GM10266 (cell line): Measurements from ENCODE around the gene TEX28.
"Not testable (repeated sequence)": the region's sequence is repeated elsewhere in the genome, so short reads cannot be mapped to it uniquely, and the experiment has no call there.

Experiments used
- DNase-seq: peaks from one replicate; pipeline ENCODE4 v3.0.0; 2012; ENCODE audit errors: extremely low spot score
- CTCF ChIP-seq: IDR thresholded peaks from 2 replicates; pipeline ENCODE4 v1.5.1; 2012; ENCODE audit warnings: mild to moderate bottlenecking, low read depth; ENCODE audit not compliant: control insufficient read depth, insufficient read depth; ENCODE audit errors: missing control alignments

The TEX28 gene

DNA sequence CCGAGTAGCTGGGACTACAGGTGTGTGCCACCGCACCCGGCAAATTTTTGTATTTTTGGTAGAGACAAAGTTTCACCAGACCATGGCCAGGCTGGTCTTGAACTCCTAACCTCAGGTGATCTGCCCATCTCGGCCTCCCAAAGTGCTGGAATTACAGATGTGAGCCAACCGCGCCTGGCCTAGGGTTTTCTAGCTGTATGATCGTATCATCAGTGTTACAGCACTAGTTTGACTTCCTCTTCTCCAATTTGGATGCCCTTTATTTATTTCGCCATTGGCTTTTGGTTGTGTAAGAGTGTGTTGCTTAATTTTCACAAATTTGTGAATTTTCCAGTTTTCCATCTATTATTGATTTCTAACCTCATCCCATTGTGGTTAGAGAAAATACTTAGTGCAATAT lies 5.9 kb upstream of the TEX28 start:
- TF ChIP-seq CTCF: no peak
- no peak for DNase-seq

DNA sequence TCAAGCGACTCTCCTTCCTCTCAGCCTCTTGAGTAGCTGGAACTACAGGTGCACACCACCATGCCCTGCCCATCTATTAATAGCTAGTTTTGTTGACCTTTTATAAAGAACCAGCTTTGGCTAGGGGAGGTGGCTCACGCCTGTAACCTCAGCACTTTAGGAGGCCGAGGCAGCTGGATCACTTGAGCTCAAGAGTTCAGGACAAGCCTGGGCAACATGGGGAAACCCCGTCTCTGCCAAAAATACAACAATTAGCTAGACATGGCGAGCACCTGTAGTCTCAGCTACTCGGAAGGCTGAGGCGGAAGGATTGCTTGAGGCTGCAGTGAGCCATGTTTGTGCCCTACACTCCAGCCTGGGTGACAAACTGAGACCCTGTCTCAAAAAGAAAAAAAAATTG lies 3.4 kb upstream of the TEX28 start:
- TF ChIP-seq CTCF: no peak
- no peak for DNase-seq

- TF ChIP-seq CTCF: no peak
- DNase-seq: no peak
These were observed 1.8 kb upstream of the TEX28 start for GRCh38 chrX:154296731-154297130.

DNA sequence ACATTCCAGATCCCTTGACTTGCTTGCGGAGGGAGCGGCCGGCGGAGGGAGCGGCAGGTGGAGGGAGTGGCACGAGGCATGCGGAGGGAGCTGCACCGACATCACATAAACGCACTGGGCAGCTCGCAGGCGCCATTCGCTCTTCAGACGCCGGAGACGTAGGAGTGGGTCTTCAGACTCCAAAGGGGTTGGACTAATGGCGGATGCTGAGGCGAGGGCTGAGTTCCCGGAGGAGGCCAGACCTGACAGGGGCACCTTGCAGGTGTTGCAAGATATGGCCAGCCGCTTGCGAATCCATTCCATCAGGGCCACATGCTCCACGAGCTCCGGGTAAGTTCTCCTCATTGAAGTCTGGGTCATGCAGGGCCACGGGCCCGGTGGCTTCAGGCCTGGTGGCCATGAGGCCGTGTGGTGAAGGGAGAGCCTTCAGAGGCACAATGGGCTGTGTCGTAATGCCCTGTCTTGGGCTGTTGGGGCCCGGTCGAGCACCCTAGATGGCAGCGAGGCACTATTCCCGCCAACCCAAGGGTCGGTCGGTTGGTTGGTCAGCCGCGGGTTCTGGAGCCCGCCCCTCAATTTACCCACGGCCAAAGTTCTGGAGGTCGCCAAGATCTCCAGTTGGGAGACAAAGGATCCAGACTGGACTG lies 863 bp upstream of the TEX28 start, which contains the start of gene TKTL1:
TSS of gene TKTL1 (plus strand) at position 132 of the 647 bp plus-strand sequence. CDS start at position 197, 65 bp downstream.
- no peak for TF ChIP-seq CTCF
- DNase-seq: no peak

GRCh38 chrX:154286406-154286805 lies 8.5 kb downstream of the TEX28 start:
- not testable (repeated sequence) for DNase-seq

GRCh38 chrX:154284489-154285338 lies 10.2 kb downstream of the TEX28 start:
- not testable (repeated sequence) for DNase-seq

- DNase-seq: not testable (repeated sequence)
These were observed 25.7 kb downstream of the TEX28 start for GRCh38 chrX:154269245-154269644.

GRCh38 chrX:154263072-154263471 lies 31.9 kb downstream of the TEX28 start:
- not testable (repeated sequence) for DNase-seq

- DNase-seq: not testable (repeated sequence)
These were observed 36.2 kb downstream of the TEX28 start for GRCh38 chrX:154258711-154259110.

DNA sequence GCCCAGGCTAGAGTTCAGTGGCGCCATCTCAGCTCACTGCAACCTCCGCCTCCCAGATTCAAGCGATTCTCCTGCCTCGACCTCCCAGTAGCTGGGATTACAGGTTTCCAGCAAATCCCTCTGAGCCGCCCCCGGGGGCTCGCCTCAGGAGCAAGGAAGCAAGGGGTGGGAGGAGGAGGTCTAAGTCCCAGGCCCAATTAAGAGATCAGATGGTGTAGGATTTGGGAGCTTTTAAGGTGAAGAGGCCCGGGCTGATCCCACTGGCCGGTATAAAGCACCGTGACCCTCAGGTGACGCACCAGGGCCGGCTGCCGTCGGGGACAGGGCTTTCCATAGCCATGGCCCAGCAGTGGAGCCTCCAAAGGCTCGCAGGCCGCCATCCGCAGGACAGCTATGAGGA lies 37.6 kb downstream of the TEX28 start, which contains the start of gene OPN1MW3:
TSS of gene OPN1MW3 (plus strand) at position 301 of the 400 bp plus-strand sequence. CDS start at position 339, 38 bp downstream.
- DNase-seq: not testable (repeated sequence)

DNA sequence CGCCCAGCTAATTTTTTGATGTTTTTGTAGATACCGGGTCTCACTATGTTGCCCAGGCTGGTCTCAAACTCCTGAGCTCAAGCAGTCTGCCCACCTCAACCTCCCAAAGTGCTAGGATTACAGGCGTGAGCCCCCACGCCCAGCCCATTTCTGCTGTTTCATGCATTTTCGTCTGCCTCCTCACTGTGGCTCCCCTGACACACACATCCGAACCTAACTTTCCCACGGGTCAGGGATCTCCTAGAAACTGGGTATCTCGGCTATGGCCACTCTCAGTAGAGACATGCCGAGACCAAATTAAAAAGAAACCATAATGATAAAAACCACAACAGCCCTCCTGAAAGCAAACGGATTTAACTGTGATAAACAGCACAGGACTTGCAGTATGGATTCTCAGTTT lies 46.8 kb downstream of the TEX28 start:
- not testable (repeated sequence) for DNase-seq

GRCh38 chrX:154247377-154248045 lies 47.4 kb downstream of the TEX28 start:
- not testable (repeated sequence) for DNase-seq

DNA sequence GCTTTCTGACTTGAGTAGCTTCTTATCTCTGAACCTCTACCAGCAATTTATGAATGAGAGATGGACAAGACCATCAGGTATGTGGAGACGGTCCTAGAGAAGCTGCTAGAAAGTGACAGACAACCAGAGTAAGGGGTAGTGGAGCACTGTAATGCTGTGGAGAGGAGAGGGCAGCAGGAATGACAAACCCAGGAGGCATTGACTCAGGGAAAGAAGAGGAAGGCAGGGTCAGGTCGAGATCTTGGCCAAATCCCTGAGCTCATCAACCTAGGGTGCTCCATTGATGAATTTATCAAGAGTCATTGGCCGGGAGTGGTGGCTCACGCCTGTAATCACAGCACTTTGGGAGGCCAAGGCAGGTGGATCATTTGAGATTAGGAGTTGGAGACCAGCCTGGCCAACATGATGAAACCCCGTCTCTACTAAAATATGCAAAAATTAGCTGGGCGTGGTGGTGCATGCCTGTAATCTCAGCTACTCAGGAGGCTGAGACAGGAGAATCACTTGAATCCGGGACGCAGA lies 54.9 kb downstream of the TEX28 start:
- not testable (repeated sequence) for DNase-seq

- not testable (repeated sequence) for DNase-seq
These were observed 55.9 kb downstream of the TEX28 start for GRCh38 chrX:154238939-154239559.

GRCh38 chrX:154233620-154234019 lies 61.3 kb downstream of the TEX28 start:
- DNase-seq: not testable (repeated sequence)
